ENCODE measurements around the gene SIAE. TPM values are rescaled to one million over a fixed set of nuclear protein-coding genes. Genes with fewer than 3 reads are reported as not detected.

SIAE gene
- total RNA-seq, 6 experiments from 2014 or later, result 30.9 to 56.8 (median 35.6) TPM

- Histone ChIP-seq H3K9me3 (peaks cover 0 to 3% (median 0%) of the 10 kb centered on the region in 4 donors), H3K27ac (no peak overlapping the region), H3K4me1 (no peaks in the 10 kb centered on the region), H3K4me3 (no peak overlapping the region), H3K27me3 (no peaks in the 10 kb centered on the region), H3K36me3 (no peaks in the 10 kb centered on the region)
- ATAC-seq, result no peak
- TF ChIP-seq POLR2A (IDR thresholded peaks at IDR 0.05), result no peak
- intact Hi-C loops (cut with DNase I), result no loop called here
- WGBS (ENCODE audit: insufficient coverage, low coverage, low lambda C conversion rate, missing lambda C conversion rate), result 88% methylated on average over 2 of the region's 2 CpGs
- DNase-seq, result no peak
Measured at GRCh38 chr11:124681421-124681820, 7.9 kb upstream of the SIAE start.

GRCh38 chr11:124678416-124678815 is 4.9 kb upstream of the SIAE start:
- H3K27me3 ChIP-seq, result no peaks in the 10 kb centered on the region
- TF ChIP-seq POLR2A (IDR thresholded peaks at IDR 0.05), result no peak
- no peak for TF ChIP-seq CTCF (IDR thresholded peaks at IDR 0.05)
- H3K4me1 ChIP-seq, result no peaks in the 10 kb centered on the region
- 79% methylated on average over 5 of the region's 5 CpGs for WGBS (ENCODE audit: insufficient coverage, low coverage, low lambda C conversion rate, missing lambda C conversion rate)
- no peak overlapping the region for H3K4me3 ChIP-seq
- peaks cover 0 to 3% (median 0%) of the 10 kb centered on the region in 4 donors for H3K9me3 ChIP-seq
- ATAC-seq (no peak), DNase-seq (no peak)
- no peaks in the 10 kb centered on the region for H3K36me3 ChIP-seq
- intact Hi-C loops (cut with DNase I), result no loop called here
- no peak overlapping the region for H3K27ac ChIP-seq

GRCh38 chr11:124676386-124676785 is 2.8 kb upstream of the SIAE start:
- Histone ChIP-seq H3K4me1 (peaks cover 0 to 8% (median 0%) of the 10 kb centered on the region in 4 donors), H3K4me3 (no peak overlapping the region), H3K27ac (no peak overlapping the region), H3K9me3 (no peaks in the 10 kb centered on the region), H3K36me3 (no peaks in the 10 kb centered on the region), H3K27me3 (no peaks in the 10 kb centered on the region)
- 0% methylated on average over 2 of the region's 2 CpGs for WGBS (ENCODE audit: insufficient coverage, low coverage, low lambda C conversion rate, missing lambda C conversion rate)
- TF ChIP-seq CTCF (IDR thresholded peaks at IDR 0.05) (no peak), POLR2A (IDR thresholded peaks at IDR 0.05) (no peak)
- ATAC-seq (peak in 3 of 4 donors; percentile 18 to 65 (median 22)), DNase-seq (peak in 1 of 3 donors; percentile 25)
- intact Hi-C loops (cut with DNase I), result no loop called here

- intact Hi-C loops (cut with DNase I), result loop anchor here (5.0 kb wide), 1 partner anchor 88 kb away; the partner anchor contains the start of gene ESAM (in 2 of the 2)
- no peak for DNase-seq
- Histone ChIP-seq H3K27me3 (no peaks in the 10 kb centered on the region), H3K9me3 (no peaks in the 10 kb centered on the region), H3K4me3 (no peak overlapping the region), H3K36me3 (no peaks in the 10 kb centered on the region), H3K27ac (no peak overlapping the region), H3K4me1 (peaks cover 0 to 8% (median 0%) of the 10 kb centered on the region in 4 donors)
- ATAC-seq, result no peak
- TF ChIP-seq POLR2A (IDR thresholded peaks at IDR 0.05), result no peak
- no peak for TF ChIP-seq CTCF (IDR thresholded peaks at IDR 0.05)
- 79% methylated on average over 5 of the region's 5 CpGs for WGBS (ENCODE audit: insufficient coverage, low coverage, low lambda C conversion rate, missing lambda C conversion rate)
Measured at GRCh38 chr11:124674571-124674970, 1.0 kb upstream of the SIAE start.

GRCh38 chr11:124674168-124674517 is 604 bp upstream of the SIAE start:
- intact Hi-C loops (cut with DNase I), result loop anchor here (5.0 kb wide), 1 partner anchor 88 kb away; the partner anchor contains the start of gene ESAM (in 2 of the 2)

More at GRCh38 chr11:124674168-124674517, 604 bp upstream of the SIAE start:
- peaks cover 0 to 8% (median 0%) of the 10 kb centered on the region in 4 donors for H3K4me1 ChIP-seq
- H3K36me3 ChIP-seq, result no peaks in the 10 kb centered on the region
- peak overlapping the region in 2 of 3 donors; percentile 51 to 55 for H3K27ac ChIP-seq
- H3K4me3 ChIP-seq, result peak overlapping the region; percentile 61 to 82 (median 81)
- H3K27me3 ChIP-seq, result no peaks in the 10 kb centered on the region
- 35% methylated on average over 18 of the region's 18 CpGs for WGBS (ENCODE audit: insufficient coverage, low coverage, low lambda C conversion rate, missing lambda C conversion rate)
- TF ChIP-seq CTCF (IDR thresholded peaks at IDR 0.05), result no peak
- TF ChIP-seq POLR2A (IDR thresholded peaks at IDR 0.05), result no peak
- H3K9me3 ChIP-seq, result no peaks in the 10 kb centered on the region
- no peak for ATAC-seq
- DNase-seq, result no peak
